Natural killer cell (primary cell): ENCODE measurements around the gene LIFR. TPM values are rescaled to one million over a fixed set of nuclear protein-coding genes. Genes with fewer than 3 reads are reported as not detected.

Source experiments
- ATAC-seq, 3 donors: fragments of 150-1000 bp in 2 of 3; fragments of 200-7000 bp in 1 of 3; cut with Tn5 transposase; 1 replicate in 1 of 3; 2 replicates in 2 of 3; pipeline ENCODE4 v1.10.0; 2021; ENCODE audit warnings: mild to moderate bottlenecking in 2 of 3, moderate library complexity in 2 of 3
- DNase-seq, 2 donors: peaks; one replicate each; pipeline versions ENCODE4 v3.0.0 to v3.0.0-alpha.2; 2013 to 2021; ENCODE audit warnings: mixed read lengths in 1 of 2
- H3K27ac ChIP-seq: one replicate; pipeline ENCODE4 v1.5.1; 2013; ENCODE audit warnings: mild to moderate bottlenecking, low read length
- H3K27me3 ChIP-seq: one replicate; pipeline ENCODE4 v1.6.1; 2013; ENCODE audit warnings: low read length; ENCODE audit not compliant: control insufficient read depth, insufficient read depth
- H3K36me3 ChIP-seq: one replicate; pipeline ENCODE4 v1.6.1; 2013; ENCODE audit warnings: low read length; ENCODE audit not compliant: control insufficient read depth, insufficient read depth
- H3K4me1 ChIP-seq: one replicate; pipeline ENCODE4 v1.6.1; 2013; ENCODE audit warnings: low read length; ENCODE audit not compliant: control insufficient read depth, insufficient read depth
- H3K4me3 ChIP-seq: one replicate; pipeline ENCODE4 v1.5.1; 2013; ENCODE audit warnings: low read length
- H3K9me3 ChIP-seq: one replicate; pipeline ENCODE4 v1.6.1; 2013; ENCODE audit warnings: low read length; ENCODE audit not compliant: control insufficient read depth, insufficient read depth
- H3K27ac Mint-ChIP-seq, 2 donors: one replicate each; pipeline ENCODE4 v1.8.0; 2022; ENCODE audit warnings: mild to moderate bottlenecking in 2 of 2, mixed read lengths in 2 of 2, moderate library complexity in 1 of 2
- H3K27me3 Mint-ChIP-seq, 2 donors: one replicate each; pipeline ENCODE4 v1.8.0; 2022; ENCODE audit warnings: low read depth in 2 of 2, mixed read lengths in 2 of 2
- H3K36me3 Mint-ChIP-seq: one replicate; pipeline ENCODE4 v1.8.0; 2022; ENCODE audit warnings: mixed read lengths
- H3K4me1 Mint-ChIP-seq, 2 donors: one replicate each; pipeline ENCODE4 v1.8.0; 2022; ENCODE audit warnings: mixed read lengths in 2 of 2
- H3K4me3 Mint-ChIP-seq: one replicate; pipeline ENCODE4 v1.8.0; 2022; ENCODE audit warnings: mild to moderate bottlenecking, moderate library complexity, mixed read lengths
- H3K9me3 Mint-ChIP-seq, 2 donors: one replicate each; pipeline ENCODE4 v1.8.0; 2022; ENCODE audit warnings: mixed read lengths in 2 of 2
- WGBS: methylation state at CpG from one replicate; pipeline ENCODE4 v1.1.7; 2013; ENCODE audit warnings: missing lambda C conversion rate; ENCODE audit not compliant: insufficient coverage; 5-methylcytosine and 5-hydroxymethylcytosine counted together
- intact Hi-C: fragments of 100-400 bp; cut with micrococcal nuclease; formaldehyde crosslinking; loops from one replicate; pipeline ENCODE4 v1.14.2; 2022
- total RNA-seq, 4 donors: library from RNA; stranded (reverse); fragments of 120-200 nt in 1 of 4; gene quantifications; one replicate each; pipeline versions ENCODE4 v1.2.3 to v1.2.4, GENCODE V29; 2013 to 2022
- TF ChIP-seq, protein P1 (sequence below): fragments of 200-600 bp; IDR thresholded peaks from one replicate; pipeline ENCODE4 v1.8.0; 2022; ENCODE audit warnings: antibody characterized with exemption

LIFR gene
- total RNA-seq, 3 donors from 2014 or later (not counting 1 experiment from before 2014, with no cell fraction given), result not detected

DNA sequence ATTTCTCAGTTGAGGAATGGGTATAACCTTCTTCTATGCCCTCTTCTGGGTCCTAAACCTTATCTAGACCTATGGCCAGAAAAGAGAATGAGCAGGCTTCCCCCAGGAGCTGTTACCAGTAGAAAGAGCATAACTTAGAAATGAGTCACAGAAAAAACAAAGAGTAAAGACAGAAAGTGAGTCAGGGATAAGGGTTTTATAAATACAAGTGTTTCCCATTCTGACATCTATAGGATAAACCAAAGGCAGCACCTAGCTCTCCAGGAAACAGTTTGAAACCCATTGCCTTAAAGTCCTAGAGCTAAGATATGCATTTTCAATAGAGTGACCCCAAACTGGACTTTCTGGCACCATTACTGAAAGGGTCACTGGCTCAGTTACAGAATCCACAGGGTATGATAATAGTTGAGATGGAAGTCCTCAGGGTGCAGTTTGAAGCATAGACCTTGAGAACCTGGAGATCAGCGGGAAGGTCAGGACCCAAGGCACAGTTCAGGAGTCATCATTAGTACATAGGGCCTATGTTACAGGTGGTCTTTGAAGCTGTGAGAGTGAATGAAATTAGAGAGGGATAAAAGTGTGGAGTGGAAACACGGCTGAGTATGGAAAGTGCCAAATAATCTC, 42.7 kb upstream of the LIFR start:
- intact Hi-C loops, result no loop called here
- Mint-ChIP-seq H3K4me3 (no peak overlapping the region), H3K36me3 (no peaks in the 10 kb centered on the region), H3K27ac (no peak overlapping the region), H3K9me3 (no peaks in the 10 kb centered on the region), H3K27me3 (peaks cover 0 to 16% of the 10 kb centered on the region in 2 donors), H3K4me1 (no peaks in the 10 kb centered on the region)
- Histone ChIP-seq H3K27ac (no peak overlapping the region), H3K4me3 (no peak overlapping the region), H3K27me3 (no peaks in the 10 kb centered on the region), H3K9me3 (no peaks in the 10 kb centered on the region), H3K36me3 (no peaks in the 10 kb centered on the region), H3K4me1 (no peaks in the 10 kb centered on the region)
- WGBS, result 96% methylated on average over 1 of the region's 2 CpGs
- TF ChIP-seq, protein P1, sequence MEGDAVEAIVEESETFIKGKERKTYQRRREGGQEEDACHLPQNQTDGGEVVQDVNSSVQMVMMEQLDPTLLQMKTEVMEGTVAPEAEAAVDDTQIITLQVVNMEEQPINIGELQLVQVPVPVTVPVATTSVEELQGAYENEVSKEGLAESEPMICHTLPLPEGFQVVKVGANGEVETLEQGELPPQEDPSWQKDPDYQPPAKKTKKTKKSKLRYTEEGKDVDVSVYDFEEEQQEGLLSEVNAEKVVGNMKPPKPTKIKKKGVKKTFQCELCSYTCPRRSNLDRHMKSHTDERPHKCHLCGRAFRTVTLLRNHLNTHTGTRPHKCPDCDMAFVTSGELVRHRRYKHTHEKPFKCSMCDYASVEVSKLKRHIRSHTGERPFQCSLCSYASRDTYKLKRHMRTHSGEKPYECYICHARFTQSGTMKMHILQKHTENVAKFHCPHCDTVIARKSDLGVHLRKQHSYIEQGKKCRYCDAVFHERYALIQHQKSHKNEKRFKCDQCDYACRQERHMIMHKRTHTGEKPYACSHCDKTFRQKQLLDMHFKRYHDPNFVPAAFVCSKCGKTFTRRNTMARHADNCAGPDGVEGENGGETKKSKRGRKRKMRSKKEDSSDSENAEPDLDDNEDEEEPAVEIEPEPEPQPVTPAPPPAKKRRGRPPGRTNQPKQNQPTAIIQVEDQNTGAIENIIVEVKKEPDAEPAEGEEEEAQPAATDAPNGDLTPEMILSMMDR, result no peak
- ATAC-seq (no peak), DNase-seq (no peak)

DNA sequence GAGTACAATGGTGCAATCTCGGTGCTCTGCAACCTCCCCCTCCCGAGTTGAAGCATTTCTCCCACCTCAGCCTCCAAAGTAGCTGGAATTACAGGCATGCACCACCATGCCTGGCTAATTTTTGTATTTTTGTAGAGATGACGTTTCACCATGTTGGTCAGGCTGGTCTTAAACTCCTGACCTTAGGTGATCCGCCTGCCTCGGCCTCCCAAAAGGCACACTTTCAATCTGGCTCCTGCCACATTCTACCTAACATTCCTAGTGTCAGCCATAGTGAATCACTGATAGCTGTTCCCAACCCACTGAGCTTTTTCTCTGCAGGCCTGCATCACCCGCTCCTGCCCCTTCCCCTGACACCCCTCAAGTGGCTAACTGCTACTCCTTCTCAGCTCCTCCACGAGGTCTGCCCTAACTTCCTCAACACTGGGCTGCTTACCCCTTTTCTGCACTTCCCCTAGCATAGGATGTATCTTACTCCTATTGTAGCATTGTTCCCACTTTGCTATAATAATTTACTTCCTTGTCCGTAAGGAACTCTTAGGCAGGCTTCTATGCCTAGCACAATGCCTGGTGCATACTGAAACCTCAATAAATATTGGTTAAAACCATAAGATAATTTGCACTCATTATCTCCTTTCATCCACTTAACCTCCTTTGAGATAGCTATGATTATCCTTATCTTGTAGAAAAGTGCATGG, 42.0 kb upstream of the LIFR start:
- Mint-ChIP-seq H3K4me3 (no peak overlapping the region), H3K27me3 (peaks cover 0 to 16% of the 10 kb centered on the region in 2 donors), H3K9me3 (no peaks in the 10 kb centered on the region), H3K4me1 (no peaks in the 10 kb centered on the region), H3K27ac (no peak overlapping the region), H3K36me3 (no peaks in the 10 kb centered on the region)
- Histone ChIP-seq H3K9me3 (no peaks in the 10 kb centered on the region), H3K27me3 (no peaks in the 10 kb centered on the region), H3K27ac (no peak overlapping the region), H3K36me3 (no peaks in the 10 kb centered on the region), H3K4me3 (no peak overlapping the region), H3K4me1 (no peaks in the 10 kb centered on the region)
- TF ChIP-seq, protein P1, result no peak
- intact Hi-C loops, result no loop called here
- ATAC-seq (no peak), DNase-seq (no peak)
- 69% methylated on average over 6 of the region's 8 CpGs for WGBS

DNA sequence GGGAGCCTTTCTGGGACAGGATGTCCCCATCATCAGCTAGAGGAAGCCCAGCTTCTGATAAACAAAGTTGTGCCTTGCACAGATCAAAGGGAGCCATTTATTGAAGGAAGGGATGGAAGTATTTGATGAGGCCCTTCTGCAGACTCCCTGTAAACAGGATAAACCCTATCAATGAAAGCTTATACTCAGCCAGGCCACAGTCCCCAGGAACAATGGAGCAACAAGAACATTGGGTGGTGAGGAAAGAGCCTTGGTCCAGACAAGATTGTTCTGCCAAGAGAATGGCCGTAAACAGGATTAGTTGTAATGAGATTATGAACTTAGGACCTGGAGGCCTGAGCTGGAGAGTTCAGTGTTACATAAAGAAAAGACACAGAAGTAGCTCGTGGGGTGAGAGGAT, 40.5 kb upstream of the LIFR start:
- Mint-ChIP-seq H3K27me3 (peaks cover 0 to 15% of the 10 kb centered on the region in 2 donors), H3K36me3 (no peaks in the 10 kb centered on the region), H3K27ac (no peak overlapping the region), H3K4me3 (no peak overlapping the region), H3K4me1 (no peaks in the 10 kb centered on the region), H3K9me3 (no peaks in the 10 kb centered on the region)
- TF ChIP-seq, protein P1, result no peak
- Histone ChIP-seq H3K9me3 (no peaks in the 10 kb centered on the region), H3K4me3 (no peak overlapping the region), H3K27me3 (no peaks in the 10 kb centered on the region), H3K4me1 (no peaks in the 10 kb centered on the region), H3K36me3 (no peaks in the 10 kb centered on the region), H3K27ac (no peak overlapping the region)
- WGBS, result 75% methylated on average over 2 of the region's 2 CpGs
- DNase-seq (no peak), ATAC-seq (no peak)
- intact Hi-C loops, result no loop called here
